GM19240 (cell line): ENCODE data around the gene DYNLRB2.

Source experiments
- DNase-seq: peaks from one replicate; pipeline ENCODE4 v3.0.0; 2011; ENCODE audit warnings: low spot score; ENCODE audit not compliant: insufficient read length

The DYNLRB2 gene

GRCh38 chr16:80596507-80597207 is 55.9 kb downstream of the DYNLRB2 start:
- DNase-seq, result no peak

GRCh38 chr16:80599466-80599865 is 58.7 kb downstream of the DYNLRB2 start:
- no peak for DNase-seq
